ENCODE measurements around the gene TMEM126A. TPM values are rescaled to one million over a fixed set of nuclear protein-coding genes. Genes with fewer than 3 reads are reported as not detected.

The TMEM126A gene
- total and polyA plus RNA-seq, 2 of the 8 experiments (the other 6 are each of a cell fraction or from before 2014, with no cell fraction given): 33.7 to 58.7 TPM

DNA sequence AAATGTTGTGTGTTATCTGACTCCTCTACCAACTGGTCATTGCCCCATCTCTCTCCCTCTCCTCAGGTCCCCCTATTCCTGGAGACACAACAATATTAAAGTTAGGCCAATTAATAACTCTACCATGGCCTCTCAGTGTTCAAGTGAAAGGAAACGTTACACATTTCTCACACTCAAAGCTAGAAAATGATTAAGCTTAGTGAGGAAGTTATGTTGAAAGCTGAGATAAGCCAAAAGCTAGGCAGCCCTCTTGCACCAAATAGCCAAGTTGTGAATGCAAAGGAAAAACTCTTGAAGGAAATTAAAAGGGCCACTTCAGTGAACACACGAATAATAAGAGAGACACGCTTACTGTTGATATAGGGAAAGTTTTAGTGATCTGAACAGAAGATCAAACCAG lies 27.5 kb upstream of the TMEM126A start:
- H4K91ac ChIP-seq (replicated peaks; ENCODE audit: insufficient read length, low read length): no peak overlapping the region
- H3K18ac ChIP-seq (ENCODE audit: extremely low read depth, low read length): no peak overlapping the region
- no peak overlapping the region for H2BK20ac ChIP-seq (ENCODE audit: low read length)
- H3K23me2 ChIP-seq (ENCODE audit: low read depth, low read length): no peaks in the 10 kb centered on the region
- H2AK5ac ChIP-seq (ENCODE audit: low read depth, low read length): no peak overlapping the region
- no peak overlapping the region for H3K4ac ChIP-seq (replicated peaks; ENCODE audit: insufficient read length, low read depth, low read length)
- no peak overlapping the region for H3K14ac ChIP-seq (ENCODE audit: insufficient read length)
- H3K4me2 ChIP-seq (ENCODE audit: insufficient read depth in 1 of 2, low read depth in 2 of 2, low read length in 2 of 2): no peak overlapping the region
- no peak overlapping the region for H3K4me3 ChIP-seq (ENCODE audit: extremely low read depth in 1 of 4, insufficient read depth in 2 of 4, low read depth in 3 of 4, low read length in 4 of 4)
- ChIA-PET POLR2A (ENCODE audit: partially characterized antibody) (interaction anchor here (0.8 kb wide), 1 partner anchor 9 kb away, joined by 3 read pairs; no protein-coding TSS in a partner anchor), CTCF (ENCODE audit: partially characterized antibody) (interaction anchor here (0.6 to 2.0 kb wide), 6 partner anchors 18 to 735 kb away, joined by 3 to 4 read pairs (median 4); no protein-coding TSS in a partner anchor)
- H3K27ac ChIP-seq (ENCODE audit: low read depth, low read length): no peak overlapping the region
- no peaks in the 10 kb centered on the region for H3K79me2 ChIP-seq (ENCODE audit: control insufficient read depth in 1 of 2, insufficient read depth in 2 of 2, low read length in 2 of 2)
- no peaks in the 10 kb centered on the region for H3K9me3 ChIP-seq (ENCODE audit: insufficient read depth in 2 of 2, low read depth in 1 of 2, low read length in 1 of 2)
- no peak overlapping the region for H3K56ac ChIP-seq (replicated peaks; ENCODE audit: insufficient read length, low read depth, low read length)
- no peak overlapping the region for H4K8ac ChIP-seq (ENCODE audit: extremely low read depth, insufficient read depth, low read length)
- H2BK5ac ChIP-seq (ENCODE audit: low read depth, low read length): no peak overlapping the region
- H2BK120ac ChIP-seq (replicated peaks; ENCODE audit: low read depth, low read length): no peak overlapping the region
- no peaks in the 10 kb centered on the region for H4K20me1 ChIP-seq (replicated peaks in 1 of 2; ENCODE audit: control insufficient read depth in 1 of 2, insufficient read depth in 2 of 2, low read length in 2 of 2)
- H3K36me3 ChIP-seq (ENCODE audit: control insufficient read depth in 2 of 4, insufficient read depth in 4 of 4, low read length in 3 of 4): no peaks in the 10 kb centered on the region
- no peak for TF ChIP-seq CBX5 (IDR thresholded peaks at IDR 0.05; ENCODE audit: low read depth, low read length)
- no peak for TF ChIP-seq KDM5A (IDR thresholded peaks at IDR 0.05; ENCODE audit: low read length)
- no peak for TF ChIP-seq CBX8 (IDR thresholded peaks at IDR 0.05; ENCODE audit: borderline replicate concordance, low read depth, low read length)
- TF ChIP-seq TEAD4 (IDR thresholded peaks at IDR 0.05; ENCODE audit: low read depth, low read length): no peak
- WGBS, 2 experiments (ENCODE audit: extremely low coverage in 1 of 2, insufficient coverage in 1 of 2, insufficient read length in 1 of 2, insufficient replicate concordance in 2 of 2, low coverage in 1 of 2, low lambda C conversion rate in 2 of 2, missing lambda C conversion rate in 1 of 2): 92% methylated on average over 3 of the region's 3 CpGs; no CpG with 5 or more reads in 1 of the 2 experiments
- H3K4me1 ChIP-seq (replicated peaks in 1 of 4; ENCODE audit: control insufficient read depth in 3 of 4, insufficient read depth in 4 of 4, low read length in 3 of 4): no peaks in the 10 kb centered on the region
- H3K79me1 ChIP-seq (ENCODE audit: low read depth, low read length): no peaks in the 10 kb centered on the region
- H3K9ac ChIP-seq (replicated peaks in 1 of 4; ENCODE audit: extremely low read depth in 1 of 4, low read depth in 3 of 4, low read length in 3 of 4): no peak overlapping the region
- FAIRE-seq (no peak), DNase-seq (ENCODE audit: low read depth in 1 of 2, low spot score in 2 of 2) (no peak)
- no peak overlapping the region for H2BK12ac ChIP-seq (ENCODE audit: low read depth, low read length)
- H3K27me3 ChIP-seq (replicated peaks in 1 of 4; ENCODE audit: control insufficient read depth in 3 of 4, extremely low read depth in 1 of 4, insufficient read depth in 3 of 4, low read length in 3 of 4): peaks cover 0 to 2% (median 0%) of the 10 kb centered on the region in 4 experiments; a peak in 1 of 7 replicates
- no peak overlapping the region for H4K5ac ChIP-seq (ENCODE audit: insufficient read length, low read depth, low read length)
- H2AFZ ChIP-seq (ENCODE audit: low read length): no peak overlapping the region
- H3K23ac ChIP-seq (ENCODE audit: insufficient read length): no peak overlapping the region
- H2BK15ac ChIP-seq (ENCODE audit: low read length): no peak overlapping the region
